Type B pancreatic cell (in vitro differentiated cells): ENCODE measurements around the gene PLK2. TPM values are rescaled to one million over a fixed set of nuclear protein-coding genes. Genes with fewer than 3 reads are reported as not detected.

Experiments
- DNase-seq: peaks from one replicate; pipeline ENCODE4 v3.0.0; 2021; ENCODE audit warnings: mixed read lengths; ENCODE audit not compliant: unreplicated experiment; ENCODE audit errors: extremely low spot score
- H3K27ac Mint-ChIP-seq: 2 replicates; pipeline ENCODE4 v1.8.0; 2021; ENCODE audit warnings: mild to moderate bottlenecking, mixed read lengths
- H3K27me3 Mint-ChIP-seq: 2 replicates; pipeline ENCODE4 v1.8.0; 2021; ENCODE audit warnings: mixed read lengths
- H3K36me3 Mint-ChIP-seq: 2 replicates; pipeline ENCODE4 v1.8.0; 2021; ENCODE audit warnings: mixed read lengths
- H3K4me1 Mint-ChIP-seq: one replicate; pipeline ENCODE4 v1.8.0; 2021; ENCODE audit warnings: mixed read lengths; ENCODE audit not compliant: unreplicated experiment
- H3K4me3 Mint-ChIP-seq: 2 replicates; pipeline ENCODE4 v1.8.0; 2021; ENCODE audit warnings: mild to moderate bottlenecking, mixed read lengths
- H3K9me3 Mint-ChIP-seq: 2 replicates; pipeline ENCODE4 v1.8.0; 2021; ENCODE audit warnings: mixed read lengths
- CTCF ChIP-seq: fragments of 200-600 bp; sonication (generic); conservative IDR thresholded peaks from 2 replicates; pipeline ENCODE4 v1.5.0; 2021; ENCODE audit warnings: antibody characterized with exemption, mild to moderate bottlenecking
- long read RNA-seq: library from polyadenylated mRNA; unstranded; transcript quantifications from one replicate; pipeline ENCODE4 v2.0.0, GENCODE V29; 2020
- total RNA-seq: library from RNA; stranded (reverse); gene quantifications from 2 replicates; pipeline ENCODE4 v1.2.1, GENCODE V29; 2021; ENCODE audit warnings: low replicate concordance

Gene PLK2
- 307 and 460 TPM in 2 replicates for total RNA-seq
- long read RNA-seq, transcript PLK2-201 (14 exons, 2,960 nt), result major isoform, 807 of 1,062 reads
- long read RNA-seq, partial matches to known transcripts, result 84 of 1,062 reads
- long read RNA-seq, other reads (novel, unspliced or antisense), result 171 of 1,062 reads

GRCh38 chr5:58460002-58460731 is at the start of gene PLK2:
Gene PLK2, minus strand, starts transcription at chr5:58460086. Its CDS starts 127 bp downstream, at chr5:58459959.
- Mint-ChIP-seq H3K27ac (peak within 1 kb of the TSS; percentile 97), H3K36me3 (peaks cover 45% of the 10 kb centered on the region), H3K4me1 (peaks cover 29% of the 10 kb centered on the region), H3K4me3 (peak within 1 kb of the TSS; percentile 97), H3K27me3 (no peaks in the 10 kb centered on the region), H3K9me3 (no peaks in the 10 kb centered on the region)
- DNase-seq, result peak; percentile 96
- TF ChIP-seq CTCF, result peak; percentile 57

DNA sequence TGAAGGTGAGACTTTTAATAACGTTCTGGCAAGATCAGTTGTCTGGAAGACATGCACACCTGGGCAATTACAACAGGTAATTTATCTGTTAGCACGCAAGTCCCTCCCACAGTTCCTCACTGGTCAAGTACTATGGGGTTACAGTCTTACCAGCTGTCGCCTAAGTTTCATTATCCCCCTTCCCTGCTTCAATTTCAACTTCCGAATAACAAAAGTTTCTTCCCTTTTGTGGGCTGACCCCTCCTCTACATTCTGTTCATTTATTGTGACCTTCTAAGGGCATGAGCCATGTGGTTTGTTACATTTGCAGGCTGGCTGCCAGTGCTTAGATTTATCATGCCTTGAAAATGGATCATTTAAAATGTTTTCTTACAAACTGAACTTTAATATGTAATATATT is 47.8 kb upstream of the PLK2 start:
- Mint-ChIP-seq H3K4me1 (peaks cover 7% of the 10 kb centered on the region), H3K36me3 (no peaks in the 10 kb centered on the region), H3K9me3 (no peaks in the 10 kb centered on the region), H3K4me3 (no peak overlapping the region), H3K27me3 (peaks cover 4% of the 10 kb centered on the region), H3K27ac (no peak overlapping the region)
- DNase-seq, result no peak
- no peak for TF ChIP-seq CTCF

DNA sequence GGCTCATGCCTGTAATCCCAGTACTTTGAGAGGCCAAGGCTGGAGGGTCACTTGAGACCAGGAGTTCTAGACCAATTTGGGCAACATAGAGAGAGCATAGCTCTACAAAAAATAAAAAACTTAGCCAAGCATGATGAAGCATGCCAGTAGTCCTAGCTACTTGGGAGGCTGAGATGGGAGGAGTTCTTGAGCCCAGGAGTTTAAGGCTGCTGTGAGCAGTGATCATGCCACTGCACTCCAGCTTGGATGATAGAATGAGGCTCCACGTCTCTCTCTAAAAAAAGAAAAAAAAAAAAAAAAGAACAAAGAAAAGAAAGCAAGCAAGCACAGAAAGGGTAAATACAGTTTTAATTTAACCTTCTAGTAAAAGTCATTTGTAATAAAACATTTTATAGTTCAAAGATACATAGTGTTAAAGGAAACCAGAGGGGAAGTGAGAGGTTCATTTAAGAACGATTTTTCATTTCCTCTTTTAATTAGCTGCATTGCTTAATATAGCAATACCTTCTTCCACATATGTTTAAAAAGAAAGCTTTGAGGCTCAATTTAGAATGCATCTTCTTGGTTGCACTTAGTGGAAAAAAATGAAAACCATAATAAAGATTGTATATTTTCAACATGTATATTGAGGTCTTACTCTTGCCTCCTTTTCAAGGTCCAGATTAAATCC is 46.2 kb upstream of the PLK2 start:
- Mint-ChIP-seq H3K27me3 (peaks cover 4% of the 10 kb centered on the region), H3K36me3 (no peaks in the 10 kb centered on the region), H3K27ac (no peak overlapping the region), H3K9me3 (no peaks in the 10 kb centered on the region), H3K4me1 (peaks cover 7% of the 10 kb centered on the region), H3K4me3 (no peak overlapping the region)
- no peak for TF ChIP-seq CTCF
- no peak for DNase-seq

DNA sequence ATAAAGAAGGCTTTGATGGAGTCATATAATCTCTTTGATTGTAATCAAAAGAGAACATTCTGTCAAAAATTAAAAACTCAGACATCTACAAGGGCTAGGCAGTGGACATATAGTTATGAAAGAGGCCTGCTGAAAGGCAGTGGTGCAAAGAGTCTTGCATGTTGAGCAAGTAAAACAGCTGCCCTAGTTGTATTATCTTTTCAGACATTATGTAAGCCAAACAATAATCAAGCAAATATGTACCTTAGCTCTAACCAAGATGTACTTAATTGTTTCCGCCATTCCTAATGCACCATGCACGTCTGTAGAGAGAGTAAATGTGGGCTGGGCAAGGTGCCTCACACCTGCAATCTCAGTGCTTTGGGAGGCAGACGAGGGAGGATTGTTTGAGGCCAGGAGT is 45.6 kb upstream of the PLK2 start:
- TF ChIP-seq CTCF, result no peak
- DNase-seq, result no peak
- Mint-ChIP-seq H3K27ac (no peak overlapping the region), H3K4me1 (peaks cover 7% of the 10 kb centered on the region), H3K36me3 (no peaks in the 10 kb centered on the region), H3K27me3 (peaks cover 4% of the 10 kb centered on the region), H3K9me3 (no peaks in the 10 kb centered on the region), H3K4me3 (no peak overlapping the region)

DNA sequence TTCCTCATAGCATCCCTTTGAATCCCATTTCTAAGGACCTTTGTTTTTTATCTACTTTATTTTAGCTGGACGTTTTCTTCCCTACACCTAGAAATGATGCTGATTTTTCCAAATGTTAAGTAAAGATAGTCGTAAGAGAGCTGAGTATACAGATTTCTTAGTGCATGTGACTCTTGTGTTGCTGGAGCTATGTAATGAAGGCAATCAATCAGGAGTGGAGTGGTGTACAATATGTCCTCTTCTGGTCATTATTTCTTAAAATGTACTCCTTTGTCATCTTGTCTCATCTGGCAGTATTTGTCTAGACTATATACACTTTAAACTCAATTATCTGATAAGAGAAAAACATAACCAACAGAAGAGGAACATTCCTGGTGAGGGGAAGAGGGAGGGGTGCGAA is 44.9 kb upstream of the PLK2 start:
- no peak overlapping the region for H3K4me3 Mint-ChIP-seq

More for the DNA sequence above, 44.9 kb upstream of the PLK2 start:
- no peaks in the 10 kb centered on the region for H3K36me3 Mint-ChIP-seq
- H3K27me3 Mint-ChIP-seq, result peaks cover 4% of the 10 kb centered on the region
- no peaks in the 10 kb centered on the region for H3K9me3 Mint-ChIP-seq
- peaks cover 7% of the 10 kb centered on the region for H3K4me1 Mint-ChIP-seq
- no peak overlapping the region for H3K27ac Mint-ChIP-seq
- no peak for DNase-seq
- no peak for TF ChIP-seq CTCF
